Measurements from ENCODE around the gene KIF11. TPM values are rescaled to one million over a fixed set of nuclear protein-coding genes. Genes with fewer than 3 reads are reported as not detected.

Gene KIF11
- total RNA-seq, 2 donors from 2014 or later: 1.0 to 1.3 TPM

DNA sequence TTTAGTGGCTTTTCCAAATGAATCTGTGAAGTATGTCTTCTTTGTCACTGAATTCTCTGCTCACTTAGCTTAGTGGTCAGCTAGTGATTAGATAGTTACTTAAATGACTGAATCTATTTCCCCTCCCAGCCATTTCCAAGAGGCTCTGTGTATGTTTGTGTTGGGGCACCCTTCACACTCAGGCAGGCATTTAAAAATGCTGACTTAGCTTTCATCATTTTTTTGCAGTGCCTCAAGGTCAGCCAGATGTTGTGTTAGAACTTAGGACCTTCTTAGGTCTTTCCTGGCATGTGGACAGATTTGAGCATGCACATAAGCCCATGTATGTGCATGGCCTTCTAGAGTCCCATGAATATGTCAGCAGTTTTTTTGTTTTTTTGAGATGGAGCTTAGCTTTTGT is 71.4 kb downstream of the KIF11 start:
- no peaks in the 10 kb centered on the region for H3K27me3 Mint-ChIP-seq
- no peak overlapping the region for H3K27ac Mint-ChIP-seq
- no peak for DNase-seq
- peaks cover 2% of the 10 kb centered on the region for H3K9me3 ChIP-seq (ENCODE audit: control insufficient read depth, low read length, poor library complexity, severe bottlenecking)
- H3K4me1 Mint-ChIP-seq: no peaks in the 10 kb centered on the region
- no peaks in the 10 kb centered on the region for H3K36me3 Mint-ChIP-seq (ENCODE audit: low read depth)
- ATAC-seq: no peak
- no peak overlapping the region for H3K4me3 Mint-ChIP-seq

DNA sequence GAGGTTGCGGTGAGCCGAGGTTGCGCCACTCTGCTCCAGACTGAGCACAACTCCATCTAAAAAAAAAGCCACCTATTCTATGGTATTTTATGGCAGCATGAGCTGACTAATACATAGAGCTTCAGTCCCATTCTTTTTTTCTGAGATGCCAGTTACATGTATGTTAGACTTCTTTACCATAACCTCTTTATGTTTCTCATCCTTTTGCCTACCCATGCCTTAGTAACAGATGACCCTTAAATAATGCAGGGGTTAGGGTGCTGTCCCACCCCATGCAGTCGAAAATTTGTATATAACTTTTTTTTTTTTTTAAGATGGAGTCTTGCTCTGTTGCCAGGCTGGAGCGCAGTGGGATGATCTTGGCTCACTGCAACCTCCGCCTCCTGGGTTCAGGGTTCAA is 74.1 kb downstream of the KIF11 start:
- H3K4me3 Mint-ChIP-seq: no peak overlapping the region
- no peaks in the 10 kb centered on the region for H3K4me1 Mint-ChIP-seq
- peaks cover 2% of the 10 kb centered on the region for H3K36me3 Mint-ChIP-seq (ENCODE audit: low read depth)
- DNase-seq: no peak
- H3K9me3 ChIP-seq (ENCODE audit: control insufficient read depth, low read length, poor library complexity, severe bottlenecking): peaks cover 2% of the 10 kb centered on the region
- no peak for ATAC-seq
- peaks cover 5% of the 10 kb centered on the region for H3K27me3 Mint-ChIP-seq
- no peak overlapping the region for H3K27ac Mint-ChIP-seq

DNA sequence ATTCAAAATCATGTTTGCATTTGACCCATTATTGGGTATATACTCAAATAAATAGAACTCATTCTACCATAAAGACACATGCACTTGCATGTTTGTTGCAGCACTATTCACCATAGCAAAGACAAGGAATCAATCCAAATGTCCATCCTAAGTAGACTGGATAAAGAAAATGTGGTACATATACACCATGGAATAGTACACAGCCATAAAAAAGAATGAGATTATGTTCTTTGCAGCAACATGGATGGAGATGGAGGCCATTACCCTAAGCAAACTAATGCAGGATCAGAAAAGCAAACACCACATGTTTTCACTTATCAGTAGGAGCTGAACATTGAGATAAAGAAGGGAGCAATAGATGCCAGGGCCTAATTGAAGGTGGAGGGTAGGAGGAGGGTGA is 84.8 kb downstream of the KIF11 start:
- H3K4me3 Mint-ChIP-seq: no peak overlapping the region
- no peak overlapping the region for H3K27ac Mint-ChIP-seq
- no peaks in the 10 kb centered on the region for H3K9me3 ChIP-seq (ENCODE audit: control insufficient read depth, low read length, poor library complexity, severe bottlenecking)
- ATAC-seq (no peak), DNase-seq (no peak)
- no peaks in the 10 kb centered on the region for H3K4me1 Mint-ChIP-seq
- no peaks in the 10 kb centered on the region for H3K36me3 Mint-ChIP-seq (ENCODE audit: low read depth)
- H3K27me3 Mint-ChIP-seq: no peaks in the 10 kb centered on the region

DNA sequence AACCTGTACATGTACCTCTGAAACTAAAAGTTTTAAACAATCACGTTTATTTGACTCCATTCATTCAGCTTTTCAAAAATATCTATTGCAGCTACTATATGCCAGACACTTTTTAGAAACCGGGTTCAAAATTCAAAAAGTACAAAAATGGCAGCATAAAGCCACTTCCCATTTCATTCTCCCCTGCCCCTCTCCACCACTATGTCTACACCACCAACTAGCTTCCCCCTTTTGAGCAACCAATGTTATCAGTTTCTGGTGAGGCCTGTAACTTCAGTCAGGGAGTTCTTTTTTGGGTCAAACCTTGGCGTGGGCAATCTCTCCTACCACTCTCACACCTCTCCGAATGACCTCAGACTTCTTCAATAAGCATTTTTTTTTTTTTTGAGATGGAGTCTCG is 85.3 kb downstream of the KIF11 start:
- Mint-ChIP-seq H3K4me1 (no peaks in the 10 kb centered on the region), H3K27me3 (peaks cover 3% of the 10 kb centered on the region), H3K27ac (no peak overlapping the region), H3K36me3 (ENCODE audit: low read depth) (no peaks in the 10 kb centered on the region), H3K4me3 (no peak overlapping the region)
- no peak for DNase-seq
- ATAC-seq: no peak
- H3K9me3 ChIP-seq (ENCODE audit: control insufficient read depth, low read length, poor library complexity, severe bottlenecking): no peaks in the 10 kb centered on the region

DNA sequence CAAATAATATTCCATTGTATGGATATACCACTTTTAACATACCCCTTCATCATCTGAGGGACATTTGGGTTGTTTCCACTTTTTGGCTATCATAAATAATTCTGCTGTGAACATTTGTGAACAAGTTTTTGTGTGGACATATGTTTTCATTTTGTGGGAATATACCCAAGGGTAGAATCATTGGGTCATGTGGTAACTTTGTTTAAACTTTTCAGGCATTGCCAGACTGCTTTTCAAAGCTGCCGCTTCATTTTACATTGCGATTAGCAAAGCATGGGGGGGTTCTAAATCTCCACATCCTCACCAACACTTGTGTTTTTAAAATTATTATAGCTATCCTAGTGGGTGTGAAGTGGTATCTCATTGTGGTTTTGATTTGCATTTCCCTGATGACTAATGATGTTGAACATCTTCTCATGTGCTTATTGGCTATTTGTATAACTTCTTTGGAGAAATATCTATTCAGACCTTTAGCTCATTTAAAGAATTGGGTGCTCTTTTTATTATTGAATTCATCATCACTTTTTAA is 88.4 kb downstream of the KIF11 start:
- H3K9me3 ChIP-seq (ENCODE audit: control insufficient read depth, low read length, poor library complexity, severe bottlenecking): no peaks in the 10 kb centered on the region
- no peak overlapping the region for H3K27ac Mint-ChIP-seq
- no peaks in the 10 kb centered on the region for H3K36me3 Mint-ChIP-seq (ENCODE audit: low read depth)
- peaks cover 13% of the 10 kb centered on the region for H3K27me3 Mint-ChIP-seq
- DNase-seq: no peak
- no peaks in the 10 kb centered on the region for H3K4me1 Mint-ChIP-seq
- H3K4me3 Mint-ChIP-seq: no peak overlapping the region
- ATAC-seq: no peak

DNA sequence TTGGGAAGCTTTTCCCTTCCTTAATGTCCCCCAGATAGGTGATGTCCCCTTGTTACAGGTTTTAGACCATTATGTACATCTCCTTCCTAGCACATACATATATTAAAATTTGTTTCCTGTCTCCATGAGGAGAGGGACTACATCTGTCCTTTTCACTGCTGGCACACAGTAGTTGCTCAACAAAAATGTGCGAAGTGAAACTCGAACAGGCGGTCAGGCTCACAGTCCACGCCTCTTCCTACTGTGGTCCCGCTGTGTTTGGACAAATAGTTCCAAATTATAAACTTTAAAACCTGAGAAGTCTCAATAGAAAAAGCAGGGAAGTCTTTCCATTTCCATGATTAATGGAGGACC is 95.6 kb downstream of the KIF11 start:
- Mint-ChIP-seq H3K4me1 (peaks cover 16% of the 10 kb centered on the region), H3K36me3 (ENCODE audit: low read depth) (no peaks in the 10 kb centered on the region), H3K27me3 (peaks cover 40% of the 10 kb centered on the region), H3K27ac (no peak overlapping the region), H3K4me3 (peak overlapping the region; percentile 82)
- DNase-seq: no peak
- H3K9me3 ChIP-seq (ENCODE audit: control insufficient read depth, low read length, poor library complexity, severe bottlenecking): no peaks in the 10 kb centered on the region
- ATAC-seq: no peak

DNA sequence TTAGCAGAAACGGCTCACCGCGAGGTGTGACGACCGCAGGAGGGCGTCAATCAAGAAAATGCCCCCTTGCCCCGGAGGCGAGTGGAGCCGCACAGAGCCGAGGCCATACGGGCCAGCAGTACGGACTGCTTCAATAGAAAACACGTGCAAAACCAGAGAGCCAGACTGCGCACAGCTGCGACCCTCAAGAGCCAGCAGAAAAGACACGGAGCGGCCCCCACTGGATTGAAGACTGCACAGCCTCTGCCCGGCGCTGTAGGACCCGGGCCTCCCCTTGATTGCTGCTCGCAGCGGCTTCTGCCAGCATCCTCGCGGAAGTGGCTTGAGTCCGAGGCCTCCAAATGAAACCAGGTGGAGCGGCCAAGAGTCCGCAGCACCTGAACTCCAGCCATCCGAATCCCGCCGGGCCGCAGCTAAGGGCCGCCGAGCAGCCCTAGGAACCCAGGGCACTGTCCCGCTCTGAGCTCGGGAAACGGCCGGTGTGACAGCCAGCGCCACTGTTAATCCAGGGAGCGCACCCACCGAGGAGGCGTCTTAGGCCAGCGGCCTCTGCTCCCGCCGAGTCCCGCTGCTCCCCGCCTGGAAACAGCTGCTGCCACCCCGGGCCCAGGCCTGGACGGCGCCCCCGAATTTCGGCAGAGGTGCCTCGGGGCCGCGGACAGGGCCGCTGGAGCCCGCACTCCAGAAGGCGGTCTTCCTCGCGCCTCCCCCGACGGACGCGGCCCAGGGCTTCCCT is 96.2 kb downstream of the KIF11 start:
- ATAC-seq (peak; percentile 31), DNase-seq (no peak)
- H3K4me3 Mint-ChIP-seq: peak overlapping the region; percentile 82
- no peaks in the 10 kb centered on the region for H3K36me3 Mint-ChIP-seq (ENCODE audit: low read depth)
- peaks cover 41% of the 10 kb centered on the region for H3K27me3 Mint-ChIP-seq
- H3K27ac Mint-ChIP-seq: no peak overlapping the region
- H3K9me3 ChIP-seq (ENCODE audit: control insufficient read depth, low read length, poor library complexity, severe bottlenecking): no peaks in the 10 kb centered on the region
- peaks cover 16% of the 10 kb centered on the region for H3K4me1 Mint-ChIP-seq

DNA sequence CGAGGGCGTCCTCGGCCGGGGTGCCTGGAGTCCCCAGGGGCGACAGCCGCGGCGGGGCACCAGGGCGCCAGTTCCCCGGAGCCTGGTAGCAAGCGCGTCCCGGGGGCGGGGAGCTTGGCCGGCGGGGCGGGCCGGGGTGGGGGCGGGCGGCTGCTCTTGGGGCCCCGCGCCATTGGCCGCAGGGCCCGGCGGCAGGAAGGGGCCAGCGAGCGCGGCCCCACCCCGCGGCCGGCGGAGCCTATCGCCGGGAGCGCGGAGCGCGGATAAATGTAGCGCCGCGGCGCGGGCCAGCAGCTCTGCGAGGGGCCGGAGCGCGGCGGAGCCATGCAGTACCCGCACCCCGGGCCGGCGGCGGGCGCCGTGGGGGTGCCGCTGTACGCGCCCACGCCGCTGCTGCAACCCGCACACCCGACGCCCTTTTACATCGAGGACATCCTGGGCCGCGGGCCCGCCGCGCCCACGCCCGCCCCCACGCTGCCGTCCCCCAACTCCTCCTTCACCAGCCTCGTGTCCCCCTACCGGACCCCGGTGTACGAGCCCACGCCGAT is 96.8 kb downstream of the KIF11 start, which contains the start of gene HHEX:
HHEX (plus strand) TSS at position 293 of the 548 bp plus-strand sequence; CDS start at position 325, 32 bp downstream.
- peak within 1 kb of the TSS; percentile 82 for H3K4me3 Mint-ChIP-seq
- DNase-seq (peak in 2 of 3 donors; percentile 34 to 50), ATAC-seq (peak; percentile 69)
- no peak within 1 kb of the TSS for H3K27ac Mint-ChIP-seq
- H3K4me1 Mint-ChIP-seq: peaks cover 16% of the 10 kb centered on the region
- H3K27me3 Mint-ChIP-seq: peaks cover 48% of the 10 kb centered on the region
- H3K9me3 ChIP-seq (ENCODE audit: control insufficient read depth, low read length, poor library complexity, severe bottlenecking): no peaks in the 10 kb centered on the region
- H3K36me3 Mint-ChIP-seq (ENCODE audit: low read depth): no peaks in the 10 kb centered on the region

DNA sequence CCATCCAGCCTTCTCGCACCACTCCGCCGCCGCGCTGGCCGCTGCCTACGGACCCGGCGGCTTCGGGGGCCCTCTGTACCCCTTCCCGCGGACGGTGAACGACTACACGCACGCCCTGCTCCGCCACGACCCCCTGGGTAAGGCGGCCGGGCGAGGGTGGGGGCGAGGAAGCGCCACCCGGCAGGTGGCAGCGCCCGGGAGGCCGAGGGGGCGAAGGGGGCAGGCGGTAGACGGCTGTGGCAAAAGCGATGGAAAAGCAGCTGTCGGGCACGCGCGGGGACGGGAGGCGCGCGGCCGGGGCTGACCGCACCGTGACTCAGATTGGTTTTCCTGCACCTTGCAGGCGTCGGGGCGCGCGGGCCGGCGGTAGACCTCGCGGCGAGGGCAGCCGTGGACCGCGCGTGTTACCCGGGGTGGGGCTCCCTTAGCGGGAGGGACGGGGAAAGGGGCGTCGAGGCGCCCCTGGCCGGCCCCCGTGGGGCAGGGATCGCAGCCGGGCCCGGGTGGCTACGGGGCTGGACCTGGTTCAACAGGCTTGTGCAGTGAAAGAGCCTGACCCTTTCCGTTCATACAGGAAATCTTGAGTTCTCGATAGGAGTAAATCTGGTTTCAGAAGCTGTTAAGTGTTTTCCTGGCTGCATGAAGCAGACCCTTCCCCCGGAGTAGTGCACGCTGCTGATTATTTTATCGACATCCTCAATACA is 97.4 kb downstream of the KIF11 start:
- ATAC-seq: peak; percentile 69
- H3K9me3 ChIP-seq (ENCODE audit: control insufficient read depth, low read length, poor library complexity, severe bottlenecking): no peaks in the 10 kb centered on the region
- Mint-ChIP-seq H3K36me3 (ENCODE audit: low read depth) (no peaks in the 10 kb centered on the region), H3K27me3 (peaks cover 50% of the 10 kb centered on the region), H3K4me1 (peaks cover 16% of the 10 kb centered on the region), H3K4me3 (peak overlapping the region; percentile 80), H3K27ac (no peak overlapping the region)
- peak; percentile 43 to 45 (median 45) for DNase-seq

DNA sequence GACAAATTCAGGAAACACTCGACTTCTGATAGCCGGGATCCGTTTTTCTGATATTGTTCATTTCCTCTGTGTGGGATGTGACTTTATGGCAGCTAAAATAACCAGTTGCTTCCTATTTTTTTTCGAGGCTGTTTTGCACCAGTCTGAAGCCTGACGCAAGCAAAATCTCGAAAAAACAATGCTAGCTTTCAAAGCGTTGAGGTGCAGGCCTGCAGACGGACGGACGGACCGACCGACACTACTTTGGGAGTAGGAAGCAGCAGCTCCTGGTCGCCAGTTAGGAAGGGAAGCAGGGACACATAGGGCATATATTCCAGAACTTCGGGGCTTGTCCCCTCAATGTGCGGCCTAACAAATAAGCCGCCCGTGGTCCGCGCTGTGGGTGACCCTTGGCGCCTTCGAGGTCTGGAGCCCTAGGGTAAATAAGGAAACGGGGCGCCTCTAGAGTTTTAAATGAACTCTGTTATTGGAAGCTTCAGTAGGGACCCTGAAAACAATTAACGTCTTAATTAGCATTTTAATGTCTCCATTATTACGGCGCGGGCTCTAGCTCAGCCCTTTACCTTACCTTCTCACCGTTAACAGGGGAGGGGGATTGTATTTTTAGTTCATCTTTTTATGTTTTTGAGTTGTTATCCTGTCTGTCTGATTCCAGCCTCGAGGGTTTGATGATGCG is 98.1 kb downstream of the KIF11 start:
- peak overlapping the region; percentile 80 for H3K4me3 Mint-ChIP-seq
- peaks cover 16% of the 10 kb centered on the region for H3K4me1 Mint-ChIP-seq
- H3K27me3 Mint-ChIP-seq: peaks cover 52% of the 10 kb centered on the region
- H3K36me3 Mint-ChIP-seq (ENCODE audit: low read depth): no peaks in the 10 kb centered on the region
- H3K9me3 ChIP-seq (ENCODE audit: control insufficient read depth, low read length, poor library complexity, severe bottlenecking): no peaks in the 10 kb centered on the region
- ATAC-seq (no peak), DNase-seq (no peak)
- no peak overlapping the region for H3K27ac Mint-ChIP-seq

DNA sequence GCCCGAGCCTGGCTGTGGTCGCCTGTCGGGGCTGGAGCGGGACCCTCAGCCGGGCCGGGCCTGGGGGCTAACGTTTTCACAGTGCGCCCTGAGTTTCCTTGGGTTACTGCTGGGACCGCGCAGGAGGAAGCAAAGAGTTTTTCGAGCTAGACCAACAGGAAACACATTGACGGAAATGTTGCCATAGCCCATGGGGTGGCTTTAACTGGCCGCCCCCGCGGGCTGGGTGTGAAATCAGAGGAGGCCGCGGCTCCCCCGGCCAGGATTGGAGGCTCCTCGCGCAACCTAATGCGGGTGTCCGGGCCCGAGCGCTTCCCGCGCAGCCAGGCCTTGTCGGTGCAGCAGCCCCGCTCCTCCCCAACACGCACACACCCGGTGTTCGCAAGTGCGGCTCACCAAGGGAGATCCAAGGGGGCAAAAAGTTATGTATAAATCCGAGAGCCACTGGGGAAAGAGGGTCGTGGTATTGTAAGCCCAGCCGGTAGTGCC is 98.7 kb downstream of the KIF11 start:
- no peaks in the 10 kb centered on the region for H3K36me3 Mint-ChIP-seq (ENCODE audit: low read depth)
- ATAC-seq (peak; percentile 19), DNase-seq (no peak)
- peaks cover 54% of the 10 kb centered on the region for H3K27me3 Mint-ChIP-seq
- no peak overlapping the region for H3K27ac Mint-ChIP-seq
- peak overlapping the region; percentile 80 for H3K4me3 Mint-ChIP-seq
- H3K9me3 ChIP-seq (ENCODE audit: control insufficient read depth, low read length, poor library complexity, severe bottlenecking): no peaks in the 10 kb centered on the region
- peaks cover 16% of the 10 kb centered on the region for H3K4me1 Mint-ChIP-seq

DNA sequence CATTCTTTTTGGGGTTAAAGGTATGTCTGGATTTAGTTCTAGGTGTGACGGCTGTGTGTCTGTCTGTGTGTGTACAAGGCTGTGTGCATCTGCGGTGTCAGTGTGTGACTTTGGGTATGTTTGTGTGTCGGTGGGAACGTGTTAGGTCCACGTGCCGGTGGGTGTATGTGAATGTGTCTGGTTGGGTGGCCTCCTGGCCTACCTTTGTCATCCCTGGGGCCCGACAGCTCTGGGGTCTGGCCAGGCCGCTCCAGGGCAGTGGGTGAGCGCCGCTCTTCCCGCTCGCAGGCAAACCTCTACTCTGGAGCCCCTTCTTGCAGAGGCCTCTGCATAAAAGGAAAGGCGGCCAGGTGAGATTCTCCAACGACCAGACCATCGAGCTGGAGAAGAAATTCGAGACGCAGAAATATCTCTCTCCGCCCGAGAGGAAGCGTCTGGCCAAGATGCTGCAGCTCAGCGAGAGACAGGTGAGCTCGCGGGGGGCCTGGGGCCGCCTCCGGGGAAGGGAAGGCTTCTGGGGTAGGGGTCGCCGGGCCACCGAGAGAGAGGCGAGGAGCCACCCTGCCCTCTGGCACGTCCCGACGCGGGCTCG is 99.2 kb downstream of the KIF11 start:
- H3K4me3 Mint-ChIP-seq: peak overlapping the region; percentile 63
- no peaks in the 10 kb centered on the region for H3K36me3 Mint-ChIP-seq (ENCODE audit: low read depth)
- no peaks in the 10 kb centered on the region for H3K9me3 ChIP-seq (ENCODE audit: control insufficient read depth, low read length, poor library complexity, severe bottlenecking)
- ATAC-seq (no peak), DNase-seq (no peak)
- H3K27ac Mint-ChIP-seq: no peak overlapping the region
- H3K4me1 Mint-ChIP-seq: peaks cover 16% of the 10 kb centered on the region
- H3K27me3 Mint-ChIP-seq: peaks cover 59% of the 10 kb centered on the region

Measured in T-helper 17 cell (primary cell).